Ovary (tissue), 9 donors: ENCODE results near the gene TIAL1. TPM values are rescaled to one million over a fixed set of nuclear protein-coding genes. Genes with fewer than 3 reads are reported as not detected.

ENCODE experiments used
- DNase-seq, 5 donors: peaks; one replicate each; pipeline ENCODE4 v3.0.0-alpha.2; 2019 to 2020
- H3K27ac ChIP-seq, 2 donors: fragments of 200-600 bp; one replicate each; pipeline versions ENCODE4 v1.5.1 to v1.8.0; 2019 to 2022
- H3K27me3 ChIP-seq: fragments of 200-600 bp; one replicate; pipeline ENCODE4 v1.8.0; 2022
- H3K36me3 ChIP-seq: fragments of 200-600 bp; sonication (generic); one replicate; pipeline ENCODE4 v1.5.1; 2019
- H3K4me1 ChIP-seq: one replicate; pipeline ENCODE4 v1.8.1; 2013; ENCODE audit warnings: mild to moderate bottlenecking, moderate library complexity; ENCODE audit not compliant: insufficient read depth
- H3K4me3 ChIP-seq: fragments of 200-600 bp; sonication (generic); one replicate; pipeline ENCODE4 v1.5.1; 2017
- H3K9me3 ChIP-seq, 2 donors: fragments of 200-600 bp in 1 of 2; sonication (generic) in 1 of 2; one replicate each; pipeline versions ENCODE4 v1.5.1 to v1.8.1; 2013 to 2019; ENCODE audit warnings: mild to moderate bottlenecking in 1 of 2, moderate library complexity in 1 of 2
- EP300 ChIP-seq: sonication (generic); formaldehyde crosslinking; IDR thresholded peaks from one replicate; pipeline ENCODE4 v1.6.1; 2017; ENCODE audit warnings: antibody characterized with exemption
- POLR2A ChIP-seq: fragments of 450-650 bp; IDR thresholded peaks from one replicate; pipeline ENCODE4 v1.6.1; 2017; ENCODE audit warnings: antibody characterized with exemption, mild to moderate bottlenecking, moderate library complexity
- WGBS, 3 donors: extraction: QIAGEN DNeasy Blood & Tissue Kit in 1 of 3; methylation state at CpG; one replicate each; pipeline versions ENCODE4 v1.1.5 to v1.1.7; 2013 to 2017; 5-methylcytosine and 5-hydroxymethylcytosine counted together
- intact Hi-C, 4 donors: fragments of 100-400 bp; cut with DNase I; formaldehyde crosslinking; loops; one replicate each; pipeline versions ENCODE4 v1.11.0 to v1.15.1; 2022 to 2023
- polyA plus RNA-seq, 2 donors: library from polyadenylated mRNA; stranded (reverse); fragments of 200-250 nt in 1 of 2; fragments of 350-450 nt in 1 of 2; fragmentation: Illumina TruSeq in 1 of 2; extraction: RNeasy Lipid Tissue Mini Kit (QIAGEN cat#74804) in 1 of 2; gene quantifications; one replicate each; pipeline ENCODE4 v1.2.3, GENCODE V29; 2013 to 2014
- total RNA-seq, 7 donors: library from RNA; depleted of rRNA in 2 of 7; stranded (reverse); fragments of >200 nt in 2 of 7; fragmentation: NEBNext Ultra II Directional in 3 of 7; extraction: Animal tissue kit (Norgen Biotek cat#: 25700) in 3 of 7; gene quantifications; one replicate each; pipeline versions ENCODE4 v1.1.0 to v1.2.4, GENCODE V29; 2016 to 2023
- TF ChIP-seq, protein P1 (sequence below), 3 donors: fragments of 450-650 bp in 2 of 3; fragments of 200-600 bp in 1 of 3; IDR thresholded peaks; one replicate each; pipeline versions ENCODE4 v1.5.1 to v1.8.0; 2016 to 2022; ENCODE audit warnings: antibody characterized with exemption in 3 of 3, mild to moderate bottlenecking in 1 of 3
- donor health status: DM: no; HTN: no; CAD: no; lungs with moderate emphysema.
- donor health status: DM: no; HTN: no; CAD: no.
- donor health status: Bipolar disorder and iron deficiency.
- donor health status: DM: yes; HTN: yes; CAD: no.
- donor health status: DM: no; HTN: no; CAD: no.
- donor health status: DM: yes; HTN: yes; CAD: no.

Gene TIAL1
- total and polyA plus RNA-seq, 9 donors: 48.2 to 113 (median 99.5) TPM

DNA sequence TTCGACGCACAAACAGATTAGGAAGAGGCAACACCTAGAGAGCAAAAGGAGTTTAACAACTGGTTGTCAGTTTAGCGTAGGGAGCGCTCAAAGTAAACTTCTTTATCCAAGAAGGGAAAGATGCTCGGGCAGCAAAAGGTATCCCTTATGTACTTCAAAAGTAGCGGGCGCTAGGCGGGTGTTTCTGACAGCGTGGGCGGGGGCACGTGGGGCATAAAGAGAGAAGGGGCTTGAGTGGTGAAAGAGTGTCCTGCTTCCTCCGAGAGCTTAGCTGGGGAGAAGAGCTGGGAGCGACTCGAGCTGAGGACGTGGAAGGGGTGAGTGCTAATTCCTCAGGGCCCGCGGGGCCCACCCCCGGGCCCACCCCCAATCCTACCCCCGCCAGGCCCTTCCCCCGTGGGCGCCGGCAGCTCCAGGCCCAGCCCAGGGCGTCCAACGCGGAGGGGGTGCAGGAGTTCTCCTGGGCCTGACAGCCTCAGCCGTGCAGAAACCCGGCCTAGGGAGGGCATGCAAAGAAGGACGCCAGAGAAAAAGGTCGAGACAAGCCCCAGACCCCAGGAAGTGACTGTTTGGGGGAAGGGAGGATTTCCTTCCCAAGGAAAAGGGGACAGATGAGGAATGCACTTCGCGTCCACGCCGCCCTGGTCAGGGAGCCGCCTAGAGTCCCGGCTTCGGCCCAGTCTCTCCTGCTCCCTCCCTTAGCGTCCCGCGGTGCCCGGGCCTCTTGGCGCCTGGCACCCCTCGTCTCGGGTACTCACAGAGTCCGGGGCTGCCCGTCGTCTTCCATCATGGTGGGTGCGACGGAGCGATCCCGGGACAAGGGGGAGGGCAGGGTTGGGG is 868 bp downstream of the TIAL1 start:
- no peaks in the 10 kb centered on the region for H3K36me3 ChIP-seq
- TF ChIP-seq POLR2A (no peak), EP300 (no peak)
- TF ChIP-seq, protein P1, sequence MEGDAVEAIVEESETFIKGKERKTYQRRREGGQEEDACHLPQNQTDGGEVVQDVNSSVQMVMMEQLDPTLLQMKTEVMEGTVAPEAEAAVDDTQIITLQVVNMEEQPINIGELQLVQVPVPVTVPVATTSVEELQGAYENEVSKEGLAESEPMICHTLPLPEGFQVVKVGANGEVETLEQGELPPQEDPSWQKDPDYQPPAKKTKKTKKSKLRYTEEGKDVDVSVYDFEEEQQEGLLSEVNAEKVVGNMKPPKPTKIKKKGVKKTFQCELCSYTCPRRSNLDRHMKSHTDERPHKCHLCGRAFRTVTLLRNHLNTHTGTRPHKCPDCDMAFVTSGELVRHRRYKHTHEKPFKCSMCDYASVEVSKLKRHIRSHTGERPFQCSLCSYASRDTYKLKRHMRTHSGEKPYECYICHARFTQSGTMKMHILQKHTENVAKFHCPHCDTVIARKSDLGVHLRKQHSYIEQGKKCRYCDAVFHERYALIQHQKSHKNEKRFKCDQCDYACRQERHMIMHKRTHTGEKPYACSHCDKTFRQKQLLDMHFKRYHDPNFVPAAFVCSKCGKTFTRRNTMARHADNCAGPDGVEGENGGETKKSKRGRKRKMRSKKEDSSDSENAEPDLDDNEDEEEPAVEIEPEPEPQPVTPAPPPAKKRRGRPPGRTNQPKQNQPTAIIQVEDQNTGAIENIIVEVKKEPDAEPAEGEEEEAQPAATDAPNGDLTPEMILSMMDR (IDR thresholded peaks at IDR 0.05): no peak
- H3K27ac ChIP-seq: peak overlapping the region; percentile 93 to 99
- H3K27me3 ChIP-seq: no peaks in the 10 kb centered on the region
- peak; percentile 36 to 66 (median 54) for DNase-seq
- intact Hi-C loops: loop anchor here in 1 of 4 donors (10.0 kb wide), 1 partner anchor 59 kb away; the partner anchor contains the start of gene BAG3
- peak overlapping the region; percentile 96 for H3K4me3 ChIP-seq
- H3K4me1 ChIP-seq: peaks cover 3% of the 10 kb centered on the region
- H3K9me3 ChIP-seq: no peaks in the 10 kb centered on the region
- 1% methylated on average over 48 to 50 of the region's 50 CpGs for WGBS, 3 donors

DNA sequence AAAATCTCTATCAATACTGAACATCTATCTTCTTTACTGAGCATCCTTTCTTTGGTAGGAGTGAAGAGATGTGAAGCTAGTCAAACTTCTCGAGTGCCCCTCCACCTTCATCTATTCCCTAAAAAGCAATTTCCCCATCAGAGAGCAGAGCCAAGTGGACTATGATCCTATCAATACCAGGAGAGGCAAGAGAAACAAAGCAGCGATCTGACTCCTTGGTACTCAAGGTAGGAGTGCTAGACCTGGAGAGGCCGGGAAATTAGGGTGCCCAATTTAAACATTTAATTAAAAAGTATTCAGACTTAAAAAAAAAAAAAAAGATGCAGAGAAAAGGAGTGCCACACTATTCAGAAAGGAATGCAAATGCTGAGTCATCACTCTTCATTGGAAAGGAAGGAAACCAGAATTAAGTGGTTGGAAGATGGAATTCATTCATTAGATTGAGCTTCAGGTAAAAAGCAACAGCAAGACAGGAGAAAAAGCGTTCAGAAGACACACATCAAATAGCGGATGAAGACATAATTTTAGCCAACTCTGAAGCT is 1.6 kb downstream of the TIAL1 start:
- Histone ChIP-seq H3K4me1 (peaks cover 3% of the 10 kb centered on the region), H3K4me3 (peak overlapping the region; percentile 96), H3K27me3 (no peaks in the 10 kb centered on the region), H3K27ac (no peak overlapping the region), H3K9me3 (no peaks in the 10 kb centered on the region), H3K36me3 (no peaks in the 10 kb centered on the region)
- WGBS, 3 donors: 12 to 17% (median 15%) methylated on average over 5 of the region's 5 CpGs
- DNase-seq: no peak
- TF ChIP-seq, protein P1 (IDR thresholded peaks at IDR 0.05): no peak
- TF ChIP-seq POLR2A (no peak), EP300 (no peak)
- intact Hi-C loops: loop anchor here in 1 of 4 donors (10.0 kb wide), 1 partner anchor 60 kb away; the partner anchor contains the start of gene BAG3

DNA sequence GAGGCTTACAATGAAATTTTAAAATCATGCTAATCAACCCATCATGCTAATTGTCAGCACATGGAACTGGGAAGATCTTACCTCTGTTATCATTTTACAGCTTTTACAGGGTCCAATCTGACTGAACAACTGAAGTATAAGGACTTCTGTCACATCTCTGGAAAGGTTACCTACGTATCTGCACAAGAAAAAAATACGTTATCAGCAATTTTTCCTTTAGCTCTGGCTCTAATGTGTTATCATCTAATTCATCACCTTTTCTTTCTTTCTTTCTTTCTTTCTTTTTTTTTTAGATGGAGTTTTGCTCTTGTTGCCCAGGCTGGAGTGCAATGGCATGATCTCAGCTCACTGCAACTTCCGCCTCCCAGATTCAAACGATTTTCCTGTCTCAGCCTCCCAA is 8.7 kb downstream of the TIAL1 start:
- TF ChIP-seq POLR2A (no peak), EP300 (no peak)
- TF ChIP-seq, protein P1 (IDR thresholded peaks at IDR 0.05): no peak
- Histone ChIP-seq H3K36me3 (no peaks in the 10 kb centered on the region), H3K27ac (no peak overlapping the region), H3K9me3 (no peaks in the 10 kb centered on the region), H3K4me1 (peaks cover 3% of the 10 kb centered on the region), H3K4me3 (no peak overlapping the region), H3K27me3 (no peaks in the 10 kb centered on the region)
- intact Hi-C loops: no loop called here
- DNase-seq: no peak
- 91 to 97% (median 92%) methylated on average over 4 of the region's 4 CpGs for WGBS, 3 donors

DNA sequence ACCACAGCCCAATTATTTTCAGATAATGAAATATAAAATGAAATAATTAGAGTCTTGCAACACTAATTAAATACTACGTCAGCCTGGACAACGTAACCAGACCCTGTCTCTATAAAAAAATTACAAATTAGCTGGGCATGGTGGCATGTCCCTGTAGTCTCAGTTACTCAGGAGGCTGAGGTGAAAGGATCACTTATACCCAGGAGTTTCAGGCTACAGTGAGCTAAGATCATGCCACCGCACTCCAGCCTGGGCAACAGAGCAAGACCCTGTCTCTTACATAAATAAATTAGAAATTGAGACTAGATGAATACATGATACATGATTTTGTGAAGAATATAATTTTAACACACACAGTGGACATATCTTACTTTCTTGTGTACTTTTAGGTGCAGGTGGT is 18.4 kb downstream of the TIAL1 start:
- DNase-seq: no peak
- H3K36me3 ChIP-seq: no peaks in the 10 kb centered on the region
- H3K4me3 ChIP-seq: no peak overlapping the region
- no peak overlapping the region for H3K27ac ChIP-seq
- intact Hi-C loops: no loop called here
- no peaks in the 10 kb centered on the region for H3K4me1 ChIP-seq
- no peaks in the 10 kb centered on the region for H3K9me3 ChIP-seq
- WGBS, 3 donors: 96 to 98% (median 98%) methylated on average over 3 of the region's 3 CpGs
- TF ChIP-seq POLR2A (no peak), EP300 (no peak)
- TF ChIP-seq, protein P1 (IDR thresholded peaks at IDR 0.05): no peak
- no peaks in the 10 kb centered on the region for H3K27me3 ChIP-seq
